Panc1 (cell line): ENCODE data around the gene SRGAP2C.
"Not testable (repeated sequence)": the region's sequence is repeated elsewhere in the genome, so short reads cannot be mapped to it uniquely, and the experiment has no call there.

Experiments
- POLR2AphosphoS5 ChIP-seq: IDR thresholded peaks from 2 replicates; pipeline ENCODE4 v1.6.1; 2012; ENCODE audit warnings: mild to moderate bottlenecking, low read depth, low read length, moderate library complexity
- SIN3A ChIP-seq: IDR thresholded peaks from 2 replicates; pipeline ENCODE4 v1.6.1; 2012; ENCODE audit warnings: low read depth, mild to moderate bottlenecking, low read length, moderate library complexity, borderline replicate concordance; ENCODE audit not compliant: insufficient read depth
- TF ChIP-seq, protein P1 (sequence below): fragments of 450-650 bp; IDR thresholded peaks from 2 replicates; pipeline ENCODE4 v1.5.1; 2017; ENCODE audit warnings: mild to moderate bottlenecking
- TF ChIP-seq, protein P2 (sequence below), 2 experiments: IDR thresholded peaks; 2 replicates each; pipeline ENCODE4 v1.6.1; 2011 to 2012; ENCODE audit warnings: low read depth in 2 of 2, control low read depth in 1 of 2, low read length in 1 of 2, mild to moderate bottlenecking in 1 of 2, moderate library complexity in 1 of 2; ENCODE audit not compliant: insufficient read depth in 1 of 2

DNA sequence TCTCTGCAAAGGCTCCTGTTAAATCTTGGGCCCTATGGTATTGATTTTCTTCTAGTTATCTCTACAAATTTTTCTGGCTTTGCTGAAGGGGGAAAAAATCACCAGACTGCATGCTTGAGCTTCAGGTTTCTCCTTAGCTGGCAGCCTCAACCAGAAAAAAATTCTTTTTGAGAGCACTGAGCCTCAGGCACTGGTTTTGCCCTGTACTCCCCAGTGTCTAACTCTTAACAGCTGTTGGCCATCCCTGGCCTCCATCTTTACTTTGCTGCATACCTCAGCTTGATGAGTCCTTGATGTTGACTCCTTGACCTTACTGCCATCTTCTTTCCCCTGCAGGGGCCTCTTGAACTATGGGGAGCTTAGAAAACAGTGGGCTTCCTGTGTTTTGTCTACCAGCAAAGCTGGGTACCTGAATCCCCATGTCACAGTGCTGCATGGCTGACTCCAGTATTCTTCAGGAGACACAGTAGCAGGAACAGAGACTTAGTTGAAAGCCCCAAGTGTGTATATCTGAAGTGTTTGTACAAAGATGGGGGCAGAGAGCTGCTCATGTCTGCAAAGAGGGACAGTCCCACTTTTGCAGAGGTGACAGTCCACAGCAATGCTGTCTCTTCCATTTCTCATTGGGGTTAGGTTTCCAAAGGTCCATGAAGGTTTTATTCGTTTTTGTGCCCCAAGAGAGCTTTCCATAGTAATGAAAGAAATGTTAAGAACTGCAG, 31.1 kb downstream of the SRGAP2C start:
- TF ChIP-seq, protein P1, sequence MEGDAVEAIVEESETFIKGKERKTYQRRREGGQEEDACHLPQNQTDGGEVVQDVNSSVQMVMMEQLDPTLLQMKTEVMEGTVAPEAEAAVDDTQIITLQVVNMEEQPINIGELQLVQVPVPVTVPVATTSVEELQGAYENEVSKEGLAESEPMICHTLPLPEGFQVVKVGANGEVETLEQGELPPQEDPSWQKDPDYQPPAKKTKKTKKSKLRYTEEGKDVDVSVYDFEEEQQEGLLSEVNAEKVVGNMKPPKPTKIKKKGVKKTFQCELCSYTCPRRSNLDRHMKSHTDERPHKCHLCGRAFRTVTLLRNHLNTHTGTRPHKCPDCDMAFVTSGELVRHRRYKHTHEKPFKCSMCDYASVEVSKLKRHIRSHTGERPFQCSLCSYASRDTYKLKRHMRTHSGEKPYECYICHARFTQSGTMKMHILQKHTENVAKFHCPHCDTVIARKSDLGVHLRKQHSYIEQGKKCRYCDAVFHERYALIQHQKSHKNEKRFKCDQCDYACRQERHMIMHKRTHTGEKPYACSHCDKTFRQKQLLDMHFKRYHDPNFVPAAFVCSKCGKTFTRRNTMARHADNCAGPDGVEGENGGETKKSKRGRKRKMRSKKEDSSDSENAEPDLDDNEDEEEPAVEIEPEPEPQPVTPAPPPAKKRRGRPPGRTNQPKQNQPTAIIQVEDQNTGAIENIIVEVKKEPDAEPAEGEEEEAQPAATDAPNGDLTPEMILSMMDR, result not testable (repeated sequence)
- not testable (repeated sequence) for TF ChIP-seq POLR2AphosphoS5, SIN3A
- TF ChIP-seq, protein P2, sequence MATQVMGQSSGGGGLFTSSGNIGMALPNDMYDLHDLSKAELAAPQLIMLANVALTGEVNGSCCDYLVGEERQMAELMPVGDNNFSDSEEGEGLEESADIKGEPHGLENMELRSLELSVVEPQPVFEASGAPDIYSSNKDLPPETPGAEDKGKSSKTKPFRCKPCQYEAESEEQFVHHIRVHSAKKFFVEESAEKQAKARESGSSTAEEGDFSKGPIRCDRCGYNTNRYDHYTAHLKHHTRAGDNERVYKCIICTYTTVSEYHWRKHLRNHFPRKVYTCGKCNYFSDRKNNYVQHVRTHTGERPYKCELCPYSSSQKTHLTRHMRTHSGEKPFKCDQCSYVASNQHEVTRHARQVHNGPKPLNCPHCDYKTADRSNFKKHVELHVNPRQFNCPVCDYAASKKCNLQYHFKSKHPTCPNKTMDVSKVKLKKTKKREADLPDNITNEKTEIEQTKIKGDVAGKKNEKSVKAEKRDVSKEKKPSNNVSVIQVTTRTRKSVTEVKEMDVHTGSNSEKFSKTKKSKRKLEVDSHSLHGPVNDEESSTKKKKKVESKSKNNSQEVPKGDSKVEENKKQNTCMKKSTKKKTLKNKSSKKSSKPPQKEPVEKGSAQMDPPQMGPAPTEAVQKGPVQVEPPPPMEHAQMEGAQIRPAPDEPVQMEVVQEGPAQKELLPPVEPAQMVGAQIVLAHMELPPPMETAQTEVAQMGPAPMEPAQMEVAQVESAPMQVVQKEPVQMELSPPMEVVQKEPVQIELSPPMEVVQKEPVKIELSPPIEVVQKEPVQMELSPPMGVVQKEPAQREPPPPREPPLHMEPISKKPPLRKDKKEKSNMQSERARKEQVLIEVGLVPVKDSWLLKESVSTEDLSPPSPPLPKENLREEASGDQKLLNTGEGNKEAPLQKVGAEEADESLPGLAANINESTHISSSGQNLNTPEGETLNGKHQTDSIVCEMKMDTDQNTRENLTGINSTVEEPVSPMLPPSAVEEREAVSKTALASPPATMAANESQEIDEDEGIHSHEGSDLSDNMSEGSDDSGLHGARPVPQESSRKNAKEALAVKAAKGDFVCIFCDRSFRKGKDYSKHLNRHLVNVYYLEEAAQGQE (IDR thresholded peaks at IDR 0.05; ENCODE audit: insufficient read depth in 1 of 2, low read depth in 2 of 2, low read length in 1 of 2), result not testable (repeated sequence)
